Endodermal cell (in vitro differentiated cells): Measurements from ENCODE around the gene COL4A1. TPM values are rescaled to one million over a fixed set of nuclear protein-coding genes. Genes with fewer than 3 reads are reported as not detected.

Experiments used
- DNase-seq: peaks from one replicate; pipeline ENCODE4 v3.0.0-alpha.2; 2017
- H3K27ac ChIP-seq: 2 replicates; pipeline ENCODE4 v1.5.1; 2013; ENCODE audit warnings: mild to moderate bottlenecking, low read depth, low read length, moderate library complexity
- H3K27me3 ChIP-seq: 2 replicates; pipeline ENCODE4 v1.6.1; 2013; ENCODE audit warnings: mild to moderate bottlenecking, low read length, moderate library complexity; ENCODE audit not compliant: insufficient read depth, control insufficient read depth, poor library complexity, severe bottlenecking
- H3K36me3 ChIP-seq: 2 replicates; pipeline ENCODE4 v1.7.0; 2013; ENCODE audit warnings: mild to moderate bottlenecking, low read length, moderate library complexity; ENCODE audit not compliant: control insufficient read depth, insufficient read depth
- H3K4me1 ChIP-seq: one replicate; pipeline ENCODE4 v1.7.0; 2013; ENCODE audit warnings: low read length; ENCODE audit not compliant: control insufficient read depth, insufficient read depth
- H3K4me3 ChIP-seq: 2 replicates; pipeline ENCODE4 v1.5.1; 2013; ENCODE audit warnings: mild to moderate bottlenecking, low read length, moderate library complexity
- H3K9ac ChIP-seq: 2 replicates; pipeline ENCODE4 v1.6.1; 2013; ENCODE audit warnings: mild to moderate bottlenecking, low read length, moderate library complexity; ENCODE audit not compliant: poor library complexity, severe bottlenecking; ENCODE audit errors: extremely low read depth
- H3K9me3 ChIP-seq: 2 replicates; pipeline ENCODE4 v1.6.1; 2013; ENCODE audit warnings: mild to moderate bottlenecking, low read length, moderate library complexity; ENCODE audit not compliant: control insufficient read depth
- H3K27ac Mint-ChIP-seq: 2 replicates; pipeline ENCODE4 v1.8.0; 2020; ENCODE audit warnings: mixed read lengths
- H3K27me3 Mint-ChIP-seq: 2 replicates; pipeline ENCODE4 v1.8.0; 2021; ENCODE audit warnings: mild to moderate bottlenecking, mixed read lengths; ENCODE audit not compliant: insufficient read depth
- H3K36me3 Mint-ChIP-seq: 2 replicates; pipeline ENCODE4 v1.8.0; 2020; ENCODE audit warnings: low read depth, mixed read lengths
- H3K4me1 Mint-ChIP-seq: 2 replicates; pipeline ENCODE4 v1.8.0; 2020; ENCODE audit warnings: mixed read lengths
- H3K4me3 Mint-ChIP-seq: 2 replicates; pipeline ENCODE4 v1.8.0; 2020; ENCODE audit warnings: mild to moderate bottlenecking, moderate library complexity, mixed read lengths
- H3K9me3 Mint-ChIP-seq: 2 replicates; pipeline ENCODE4 v1.8.0; 2020; ENCODE audit warnings: mild to moderate bottlenecking, mixed read lengths
- WGBS, 2 experiments: methylation state at CpG; one replicate each; pipeline versions ENCODE4 v1.1.5 to v1.1.7; 2013; ENCODE audit warnings: missing lambda C conversion rate in 2 of 2, mixed read lengths in 1 of 2; ENCODE audit not compliant: insufficient coverage in 1 of 2, insufficient read length in 1 of 2; 5-methylcytosine and 5-hydroxymethylcytosine counted together
- total RNA-seq, 2 donors: library from RNA; stranded (reverse); fragmentation: NEBNext Ultra II Directional in 1 of 2; extraction: Animal tissue kit (Norgen Biotek cat#: 25700) in 1 of 2; gene quantifications; 2 replicates in 1 of 2; 3 replicates in 1 of 2; pipeline ENCODE4 v1.2.1, GENCODE V29; 2021
- TF ChIP-seq, protein P1 (sequence below): fragments of 200-600 bp; sonication (generic); conservative IDR thresholded peaks from 2 replicates; pipeline ENCODE4 v1.5.0; 2021; ENCODE audit warnings: antibody characterized with exemption, mild to moderate bottlenecking

COL4A1 gene
- total RNA-seq, 2 donors from 2014 or later, result 702 to 764 TPM

DNA sequence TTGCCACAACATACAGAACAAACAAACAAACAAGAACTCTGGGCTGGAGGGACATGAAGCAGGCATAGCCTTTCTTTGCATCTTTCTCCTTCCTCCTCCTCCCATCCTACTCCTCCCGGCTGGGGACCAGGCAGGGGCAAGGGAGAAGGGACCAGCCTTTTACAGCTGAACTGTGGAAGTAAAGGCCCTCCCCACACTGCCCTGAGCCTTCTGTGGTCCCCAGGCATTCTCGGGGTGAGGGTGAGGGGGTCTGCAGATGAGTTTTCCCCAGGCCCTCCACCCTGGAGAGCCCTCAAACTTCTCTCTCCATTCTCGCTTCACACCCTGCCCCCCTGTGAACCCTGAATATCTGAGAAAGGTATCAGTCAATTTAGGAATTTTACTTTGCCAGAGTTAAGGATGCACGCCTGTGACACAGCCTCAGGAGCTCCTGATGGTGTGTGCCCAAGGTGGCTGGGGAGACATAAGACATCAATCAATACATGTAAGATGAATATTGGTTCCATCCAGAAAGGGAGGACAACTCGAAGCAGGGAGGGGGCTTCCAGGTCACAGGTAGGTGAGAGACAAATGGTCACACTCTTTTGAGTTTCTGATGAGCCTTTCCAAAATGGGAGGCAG, 170.9 kb downstream of the COL4A1 start:
- no peak overlapping the region for H3K27ac Mint-ChIP-seq
- no peaks in the 10 kb centered on the region for H3K36me3 Mint-ChIP-seq
- Histone ChIP-seq H3K27me3 (no peaks in the 10 kb centered on the region), H3K27ac (no peak overlapping the region), H3K36me3 (no peaks in the 10 kb centered on the region), H3K4me1 (peaks cover 9% of the 10 kb centered on the region), H3K4me3 (no peak overlapping the region), H3K9ac (no peak overlapping the region), H3K9me3 (no peaks in the 10 kb centered on the region)
- DNase-seq, result no peak
- H3K9me3 Mint-ChIP-seq, result no peaks in the 10 kb centered on the region
- 84 to 94% methylated on average over 3 to 5 of the region's 5 CpGs for WGBS, 2 experiments
- TF ChIP-seq, protein P1, sequence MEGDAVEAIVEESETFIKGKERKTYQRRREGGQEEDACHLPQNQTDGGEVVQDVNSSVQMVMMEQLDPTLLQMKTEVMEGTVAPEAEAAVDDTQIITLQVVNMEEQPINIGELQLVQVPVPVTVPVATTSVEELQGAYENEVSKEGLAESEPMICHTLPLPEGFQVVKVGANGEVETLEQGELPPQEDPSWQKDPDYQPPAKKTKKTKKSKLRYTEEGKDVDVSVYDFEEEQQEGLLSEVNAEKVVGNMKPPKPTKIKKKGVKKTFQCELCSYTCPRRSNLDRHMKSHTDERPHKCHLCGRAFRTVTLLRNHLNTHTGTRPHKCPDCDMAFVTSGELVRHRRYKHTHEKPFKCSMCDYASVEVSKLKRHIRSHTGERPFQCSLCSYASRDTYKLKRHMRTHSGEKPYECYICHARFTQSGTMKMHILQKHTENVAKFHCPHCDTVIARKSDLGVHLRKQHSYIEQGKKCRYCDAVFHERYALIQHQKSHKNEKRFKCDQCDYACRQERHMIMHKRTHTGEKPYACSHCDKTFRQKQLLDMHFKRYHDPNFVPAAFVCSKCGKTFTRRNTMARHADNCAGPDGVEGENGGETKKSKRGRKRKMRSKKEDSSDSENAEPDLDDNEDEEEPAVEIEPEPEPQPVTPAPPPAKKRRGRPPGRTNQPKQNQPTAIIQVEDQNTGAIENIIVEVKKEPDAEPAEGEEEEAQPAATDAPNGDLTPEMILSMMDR, result no peak
- H3K4me3 Mint-ChIP-seq, result no peak overlapping the region
- peaks cover 4% of the 10 kb centered on the region for H3K27me3 Mint-ChIP-seq
- H3K4me1 Mint-ChIP-seq, result peaks cover 24% of the 10 kb centered on the region

DNA sequence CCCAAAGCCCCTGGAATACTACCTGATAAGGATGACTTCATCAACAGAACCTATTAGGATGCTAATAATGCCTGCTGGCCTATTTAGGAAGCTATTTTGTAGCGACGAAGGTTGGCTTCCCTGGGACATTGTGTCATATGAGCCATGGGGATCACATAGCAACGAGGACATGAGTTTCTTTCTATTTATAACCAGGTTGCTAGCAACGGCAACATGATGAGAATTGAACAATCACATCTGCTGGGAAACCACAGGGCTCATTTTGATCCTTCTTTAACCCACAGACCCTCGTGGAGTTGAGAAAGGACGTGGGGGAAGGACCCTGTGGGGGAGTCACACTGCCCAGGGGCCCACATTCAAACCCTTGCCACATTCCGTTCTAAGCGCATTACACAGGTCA, 172.2 kb downstream of the COL4A1 start:
- 53 to 65% methylated on average over 5 to 7 of the region's 8 CpGs for WGBS, 2 experiments
- H3K9me3 ChIP-seq, result no peaks in the 10 kb centered on the region
- Mint-ChIP-seq H3K9me3 (no peaks in the 10 kb centered on the region), H3K36me3 (no peaks in the 10 kb centered on the region), H3K27me3 (peaks cover 4% of the 10 kb centered on the region), H3K27ac (no peak overlapping the region), H3K4me1 (peaks cover 24% of the 10 kb centered on the region), H3K4me3 (no peak overlapping the region)
- H3K36me3 ChIP-seq, result no peaks in the 10 kb centered on the region
- H3K9ac ChIP-seq, result no peak overlapping the region
- TF ChIP-seq, protein P1, result no peak
- peak overlapping the region; percentile 58 for H3K27ac ChIP-seq
- H3K4me3 ChIP-seq, result no peak overlapping the region
- peaks cover 9% of the 10 kb centered on the region for H3K4me1 ChIP-seq
- H3K27me3 ChIP-seq, result no peaks in the 10 kb centered on the region
- DNase-seq, result no peak

DNA sequence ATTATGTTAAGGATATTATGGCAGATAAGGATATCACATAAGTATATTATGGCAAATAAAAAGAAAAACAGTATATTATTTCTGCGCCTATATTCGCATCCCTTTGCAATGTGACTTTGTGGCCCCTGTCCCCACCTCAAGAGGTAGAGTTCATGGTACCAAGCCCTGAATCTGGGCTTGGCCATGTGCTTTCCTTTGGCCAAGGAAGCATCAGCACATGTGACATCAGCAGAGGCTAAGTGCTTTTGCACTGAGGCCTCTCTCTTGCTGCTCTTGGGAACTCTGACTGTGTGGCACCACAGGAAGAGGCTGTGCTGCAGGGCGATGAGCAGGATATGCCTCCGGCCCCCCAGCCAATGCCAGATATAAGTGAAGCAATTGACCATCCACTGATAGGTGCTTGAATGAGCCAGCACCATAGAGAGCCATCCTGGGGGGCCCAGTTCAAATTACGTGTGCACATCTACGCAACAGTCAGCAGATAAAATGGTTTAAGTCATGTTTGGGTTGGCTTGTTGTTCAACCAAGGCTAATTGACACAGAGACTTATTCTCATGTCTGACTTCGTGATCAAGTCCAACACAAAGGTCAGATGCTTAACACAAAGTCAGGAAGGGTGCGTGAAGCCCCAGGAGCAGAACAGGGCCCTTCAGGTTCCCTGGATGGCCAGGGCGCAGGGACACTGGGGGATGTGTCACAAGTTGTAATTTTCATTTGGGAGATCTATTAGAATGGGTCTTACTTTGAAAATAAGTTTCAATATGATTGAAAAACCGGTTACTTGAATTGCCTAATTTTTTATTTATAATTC, 173.3 kb downstream of the COL4A1 start:
- Mint-ChIP-seq H3K4me3 (no peak overlapping the region), H3K9me3 (no peaks in the 10 kb centered on the region), H3K36me3 (no peaks in the 10 kb centered on the region), H3K27me3 (peaks cover under 1% of the 10 kb centered on the region), H3K4me1 (peaks cover 21% of the 10 kb centered on the region), H3K27ac (no peak overlapping the region)
- no peak for DNase-seq
- H3K4me3 ChIP-seq, result no peak overlapping the region
- peaks cover 9% of the 10 kb centered on the region for H3K4me1 ChIP-seq
- H3K36me3 ChIP-seq, result no peaks in the 10 kb centered on the region
- TF ChIP-seq, protein P1, result no peak
- H3K9me3 ChIP-seq, result no peaks in the 10 kb centered on the region
- H3K9ac ChIP-seq, result no peak overlapping the region
- no peak overlapping the region for H3K27ac ChIP-seq
- H3K27me3 ChIP-seq, result no peaks in the 10 kb centered on the region
- WGBS, 2 experiments, result 94 to 97% methylated on average over 5 to 9 of the region's 10 CpGs
